Measurements from ENCODE around the gene C21orf58.

C21orf58 gene

GRCh38 chr21:46252840-46253239 is 70.8 kb downstream of the C21orf58 start:
- H3K27ac ChIP-seq (ENCODE audit: low read depth, low read length): no peak overlapping the region
- H3K27me3 ChIP-seq (ENCODE audit: insufficient read depth, low read length): no peaks in the 10 kb centered on the region
- no peaks in the 10 kb centered on the region for H3K4me1 ChIP-seq (ENCODE audit: insufficient read depth, low read length)
- H3K36me3 ChIP-seq (ENCODE audit: insufficient read depth, low read length): peaks cover 94% of the 10 kb centered on the region
- H3K4me3 ChIP-seq (ENCODE audit: low read length): no peak overlapping the region
- no peak overlapping the region for H3K9ac ChIP-seq (ENCODE audit: low read depth, low read length)
- no peaks in the 10 kb centered on the region for H3K9me3 ChIP-seq (ENCODE audit: insufficient read depth, low read depth, low read length)
- WGBS: 92% methylated on average over 4 of the region's 4 CpGs
